ENCODE measurements around the gene DIAPH3.

DIAPH3 gene

DNA sequence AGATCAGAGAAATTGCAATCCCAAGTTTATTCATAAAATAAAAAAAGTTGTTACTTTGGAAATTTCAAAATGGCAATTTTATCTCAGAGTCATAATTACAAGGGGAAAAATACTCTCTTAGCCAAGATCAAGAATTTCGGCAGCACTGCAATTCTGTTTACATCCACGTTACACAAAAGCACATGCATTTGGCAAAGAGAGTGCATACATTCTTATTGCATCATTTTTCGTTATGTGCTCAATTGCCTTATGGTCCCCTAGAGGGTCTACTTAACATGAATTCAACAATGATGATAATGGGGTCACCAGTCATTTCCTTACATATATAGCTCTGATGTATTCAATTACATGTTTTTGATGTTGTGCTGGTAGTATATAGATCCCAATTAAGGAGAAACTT, 498.0 kb downstream of the DIAPH3 start:
- no peak overlapping the region for H3K27ac ChIP-seq
- no peaks in the 10 kb centered on the region for H3K36me3 ChIP-seq
- no peak overlapping the region for H3K4me3 ChIP-seq (ENCODE audit: low read depth in 1 of 2, low read length in 1 of 2)
- H3K9me3 ChIP-seq, result no peaks in the 10 kb centered on the region
- TF ChIP-seq, protein P1, sequence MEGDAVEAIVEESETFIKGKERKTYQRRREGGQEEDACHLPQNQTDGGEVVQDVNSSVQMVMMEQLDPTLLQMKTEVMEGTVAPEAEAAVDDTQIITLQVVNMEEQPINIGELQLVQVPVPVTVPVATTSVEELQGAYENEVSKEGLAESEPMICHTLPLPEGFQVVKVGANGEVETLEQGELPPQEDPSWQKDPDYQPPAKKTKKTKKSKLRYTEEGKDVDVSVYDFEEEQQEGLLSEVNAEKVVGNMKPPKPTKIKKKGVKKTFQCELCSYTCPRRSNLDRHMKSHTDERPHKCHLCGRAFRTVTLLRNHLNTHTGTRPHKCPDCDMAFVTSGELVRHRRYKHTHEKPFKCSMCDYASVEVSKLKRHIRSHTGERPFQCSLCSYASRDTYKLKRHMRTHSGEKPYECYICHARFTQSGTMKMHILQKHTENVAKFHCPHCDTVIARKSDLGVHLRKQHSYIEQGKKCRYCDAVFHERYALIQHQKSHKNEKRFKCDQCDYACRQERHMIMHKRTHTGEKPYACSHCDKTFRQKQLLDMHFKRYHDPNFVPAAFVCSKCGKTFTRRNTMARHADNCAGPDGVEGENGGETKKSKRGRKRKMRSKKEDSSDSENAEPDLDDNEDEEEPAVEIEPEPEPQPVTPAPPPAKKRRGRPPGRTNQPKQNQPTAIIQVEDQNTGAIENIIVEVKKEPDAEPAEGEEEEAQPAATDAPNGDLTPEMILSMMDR (IDR thresholded peaks at IDR 0.05), result no peak
- no peaks in the 10 kb centered on the region for H3K27me3 ChIP-seq
- H3K4me1 ChIP-seq (ENCODE audit: control insufficient read depth in 1 of 2, insufficient read depth in 1 of 2, low read depth in 1 of 2, low read length in 1 of 2), result no peaks in the 10 kb centered on the region

DNA sequence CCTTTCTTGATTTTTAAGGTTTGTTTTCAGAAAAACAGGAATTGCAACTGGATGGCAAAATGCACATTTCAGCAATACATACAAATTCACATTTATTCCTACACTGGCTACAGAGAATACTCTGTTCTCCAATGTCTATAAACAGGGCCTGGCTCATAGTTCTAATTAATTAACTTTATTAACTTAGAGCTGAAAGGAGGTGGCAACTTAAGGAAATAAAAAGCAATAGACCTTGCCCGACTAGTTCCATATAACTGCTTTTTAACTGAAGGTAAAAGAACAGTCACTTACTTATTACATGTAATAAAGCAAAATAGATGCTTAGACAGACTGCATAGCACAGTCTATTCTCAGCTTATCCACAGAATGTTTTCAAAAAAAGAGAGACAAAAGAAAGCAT, 498.5 kb downstream of the DIAPH3 start:
- no peak overlapping the region for H3K4me3 ChIP-seq (ENCODE audit: low read depth in 1 of 2, low read length in 1 of 2)
- H3K9me3 ChIP-seq, result no peaks in the 10 kb centered on the region
- no peaks in the 10 kb centered on the region for H3K4me1 ChIP-seq (ENCODE audit: control insufficient read depth in 1 of 2, insufficient read depth in 1 of 2, low read depth in 1 of 2, low read length in 1 of 2)
- H3K27ac ChIP-seq, result no peak overlapping the region
- H3K36me3 ChIP-seq, result no peaks in the 10 kb centered on the region
- TF ChIP-seq, protein P1 (IDR thresholded peaks at IDR 0.05), result no peak
- H3K27me3 ChIP-seq, result no peaks in the 10 kb centered on the region

DNA sequence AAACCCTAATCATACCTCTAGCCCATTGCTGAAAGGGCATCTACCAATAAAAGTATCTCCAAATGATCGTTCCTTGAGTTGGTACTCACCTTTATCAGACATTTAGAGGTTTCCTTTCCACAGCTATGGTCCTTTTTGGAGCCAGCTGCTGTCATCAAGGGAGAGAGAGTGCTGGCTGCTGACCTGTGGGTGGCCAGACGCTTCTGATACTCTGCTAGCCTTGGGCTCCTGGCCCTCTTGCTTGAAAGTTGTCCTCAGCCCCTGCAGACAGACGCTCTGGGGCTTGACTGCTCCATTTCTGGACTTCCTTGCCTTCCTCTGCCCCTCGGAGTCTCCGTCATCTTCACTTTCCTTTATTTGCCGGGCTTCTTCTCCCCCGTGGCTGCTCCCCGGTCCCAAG, 499.1 kb downstream of the DIAPH3 start:
- no peaks in the 10 kb centered on the region for H3K9me3 ChIP-seq
- H3K27me3 ChIP-seq, result no peaks in the 10 kb centered on the region
- no peak overlapping the region for H3K4me3 ChIP-seq (ENCODE audit: low read depth in 1 of 2, low read length in 1 of 2)
- no peak overlapping the region for H3K27ac ChIP-seq
- TF ChIP-seq, protein P1 (IDR thresholded peaks at IDR 0.05), result no peak
- no peaks in the 10 kb centered on the region for H3K36me3 ChIP-seq
- H3K4me1 ChIP-seq (ENCODE audit: control insufficient read depth in 1 of 2, insufficient read depth in 1 of 2, low read depth in 1 of 2, low read length in 1 of 2), result no peaks in the 10 kb centered on the region

GRCh38 chr13:59663707-59664106, 500.0 kb downstream of the DIAPH3 start:
- Histone ChIP-seq H3K27ac (no peak overlapping the region), H3K4me3 (ENCODE audit: low read depth in 1 of 2, low read length in 1 of 2) (no peak overlapping the region), H3K27me3 (no peaks in the 10 kb centered on the region), H3K4me1 (ENCODE audit: control insufficient read depth in 1 of 2, insufficient read depth in 1 of 2, low read depth in 1 of 2, low read length in 1 of 2) (no peaks in the 10 kb centered on the region), H3K9me3 (no peaks in the 10 kb centered on the region), H3K36me3 (no peaks in the 10 kb centered on the region)
- TF ChIP-seq, protein P1 (IDR thresholded peaks at IDR 0.05), result no peak

DNA sequence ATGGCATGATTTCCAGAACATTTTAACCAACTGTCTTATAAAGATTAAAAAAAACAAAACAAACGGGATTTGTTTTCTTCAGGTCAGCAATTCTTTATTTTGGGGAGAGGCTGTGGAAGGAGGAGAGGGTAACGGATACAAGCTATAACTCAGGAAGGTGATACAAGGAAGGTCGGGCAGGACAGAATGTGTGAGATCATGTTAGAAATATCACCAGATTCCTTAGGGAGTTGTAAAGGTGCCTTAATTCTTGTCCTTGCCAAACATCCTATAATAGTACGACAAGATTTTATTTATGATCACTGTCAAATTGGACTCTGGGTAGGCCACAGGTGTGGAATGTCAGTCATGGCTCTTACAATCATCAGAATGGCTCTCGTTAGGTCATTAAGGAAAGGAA, 503.1 kb downstream of the DIAPH3 start:
- no peaks in the 10 kb centered on the region for H3K36me3 ChIP-seq
- H3K27me3 ChIP-seq, result no peaks in the 10 kb centered on the region
- TF ChIP-seq, protein P1 (IDR thresholded peaks at IDR 0.05), result no peak
- H3K27ac ChIP-seq, result no peak overlapping the region
- H3K4me3 ChIP-seq (ENCODE audit: low read depth in 1 of 2, low read length in 1 of 2), result no peak overlapping the region
- no peaks in the 10 kb centered on the region for H3K9me3 ChIP-seq
- no peaks in the 10 kb centered on the region for H3K4me1 ChIP-seq (ENCODE audit: control insufficient read depth in 1 of 2, insufficient read depth in 1 of 2, low read depth in 1 of 2, low read length in 1 of 2)

DNA sequence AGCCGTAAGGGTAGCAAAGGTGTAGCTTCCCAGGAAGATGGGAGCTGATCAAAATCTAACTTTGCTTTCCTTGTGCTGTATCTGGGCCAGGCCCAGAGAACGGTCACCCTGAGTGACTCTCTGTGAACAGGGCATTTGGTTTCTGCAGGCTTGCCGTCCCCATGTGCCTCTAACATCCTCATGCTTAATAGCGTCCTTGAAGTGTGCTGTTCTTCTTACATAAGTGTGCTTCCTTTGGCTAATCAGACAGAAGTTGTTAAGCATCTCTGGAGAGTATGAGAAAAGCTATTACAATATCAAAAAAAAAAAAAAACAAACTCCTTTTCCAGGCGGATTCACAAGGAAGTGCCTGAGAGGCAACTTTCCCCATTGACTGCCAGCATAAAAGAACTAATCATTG, 503.7 kb downstream of the DIAPH3 start:
- TF ChIP-seq, protein P1 (IDR thresholded peaks at IDR 0.05), result no peak
- Histone ChIP-seq H3K27me3 (no peaks in the 10 kb centered on the region), H3K36me3 (no peaks in the 10 kb centered on the region), H3K4me1 (ENCODE audit: control insufficient read depth in 1 of 2, insufficient read depth in 1 of 2, low read depth in 1 of 2, low read length in 1 of 2) (no peaks in the 10 kb centered on the region), H3K4me3 (ENCODE audit: low read depth in 1 of 2, low read length in 1 of 2) (no peak overlapping the region), H3K9me3 (no peaks in the 10 kb centered on the region), H3K27ac (no peak overlapping the region)
